ENCODE data around the gene P3H3. TPM values are rescaled to one million over a fixed set of nuclear protein-coding genes. Genes with fewer than 3 reads are reported as not detected.
A peak's percentile ranks its signal among the peaks of the same experiment; 100 is the strongest.

The P3H3 gene
- total RNA-seq, 4 donors from 2014 or later, result 2.6 to 6.6 (median 4.4) TPM

DNA sequence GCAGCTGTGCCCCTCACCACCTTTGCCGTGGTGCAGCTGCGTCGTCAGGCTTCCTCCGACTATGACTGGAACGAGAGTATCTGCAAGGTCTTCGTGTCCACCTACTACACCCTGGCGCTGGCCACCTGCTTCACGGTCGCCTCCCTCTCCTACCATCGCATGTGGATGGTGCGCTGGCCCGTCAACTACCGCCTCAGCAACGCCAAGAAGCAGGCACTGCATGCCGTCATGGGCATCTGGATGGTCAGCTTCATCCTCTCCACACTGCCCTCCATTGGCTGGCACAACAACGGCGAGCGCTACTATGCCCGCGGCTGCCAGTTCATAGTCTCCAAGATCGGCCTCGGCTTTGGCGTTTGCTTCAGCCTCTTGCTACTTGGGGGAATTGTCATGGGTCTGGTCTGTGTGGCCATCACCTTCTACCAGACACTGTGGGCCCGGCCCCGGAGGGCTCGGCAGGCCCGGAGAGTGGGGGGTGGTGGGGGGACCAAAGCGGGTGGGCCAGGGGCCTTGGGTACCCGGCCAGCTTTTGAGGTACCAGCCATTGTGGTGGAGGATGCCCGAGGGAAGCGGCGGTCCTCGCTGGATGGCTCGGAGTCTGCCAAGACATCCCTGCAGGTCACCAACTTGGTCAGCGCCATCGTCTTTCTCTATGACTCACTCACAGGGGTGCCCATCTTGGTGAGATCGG lies 4.0 kb upstream of the P3H3 start:
- no peak for TF ChIP-seq CTCF (IDR thresholded peaks at IDR 0.05)
- intact Hi-C loops (cut with DNase I), result no loop called here
- WGBS, 2 donors, result 73 to 87% methylated on average over 15 to 17 of the region's 37 CpGs
- Histone ChIP-seq H3K27ac (no peak overlapping the region), H3K4me3 (no peak overlapping the region), H3K4me1 (peaks cover 10 to 59% (median 18%) of the 10 kb centered on the region in 3 donors), H3K27me3 (peaks cover 0 to 91% (median 5%) of the 10 kb centered on the region in 4 donors), H3K9me3 (no peaks in the 10 kb centered on the region), H3K36me3 (no peaks in the 10 kb centered on the region)
- no peak for DNase-seq

DNA sequence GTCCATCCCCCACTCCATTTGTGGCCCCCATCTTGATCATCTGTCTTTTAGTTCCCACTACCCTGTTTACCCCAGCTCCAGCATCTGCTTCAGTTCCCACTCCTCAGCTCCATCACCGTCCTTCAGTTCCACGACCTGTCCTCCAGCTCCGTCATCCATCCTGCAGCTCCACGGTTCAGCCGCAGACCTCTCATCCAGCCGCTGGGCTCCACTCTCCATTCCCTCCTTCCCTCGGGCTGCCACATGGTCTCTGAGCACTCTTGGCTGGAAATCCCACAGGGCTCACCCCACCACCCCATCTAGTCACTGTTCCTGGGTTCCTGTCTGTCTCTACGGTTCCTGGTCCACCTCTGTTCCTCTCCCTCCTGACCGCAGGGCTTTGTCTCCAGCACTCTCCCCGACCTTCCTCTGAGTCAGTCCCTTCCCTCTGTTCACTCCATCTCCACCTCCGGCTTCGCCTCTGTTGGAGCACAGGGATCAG lies 3.3 kb upstream of the P3H3 start:
- Histone ChIP-seq H3K4me3 (peak overlapping the region in 1 of 4 donors; percentile 24), H3K36me3 (no peaks in the 10 kb centered on the region), H3K27ac (no peak overlapping the region), H3K4me1 (peaks cover 10 to 66% (median 18%) of the 10 kb centered on the region in 3 donors), H3K27me3 (peaks cover 0 to 98% (median 5%) of the 10 kb centered on the region in 4 donors), H3K9me3 (no peaks in the 10 kb centered on the region)
- intact Hi-C loops (cut with DNase I), result loop anchor here (5.0 kb wide), 1 partner anchor 88 kb away; no protein-coding TSS in a partner anchor
- WGBS, 2 donors, result 35 to 40% methylated on average over 12 of the region's 12 CpGs
- TF ChIP-seq CTCF (IDR thresholded peaks at IDR 0.05), result no peak
- no peak for DNase-seq

DNA sequence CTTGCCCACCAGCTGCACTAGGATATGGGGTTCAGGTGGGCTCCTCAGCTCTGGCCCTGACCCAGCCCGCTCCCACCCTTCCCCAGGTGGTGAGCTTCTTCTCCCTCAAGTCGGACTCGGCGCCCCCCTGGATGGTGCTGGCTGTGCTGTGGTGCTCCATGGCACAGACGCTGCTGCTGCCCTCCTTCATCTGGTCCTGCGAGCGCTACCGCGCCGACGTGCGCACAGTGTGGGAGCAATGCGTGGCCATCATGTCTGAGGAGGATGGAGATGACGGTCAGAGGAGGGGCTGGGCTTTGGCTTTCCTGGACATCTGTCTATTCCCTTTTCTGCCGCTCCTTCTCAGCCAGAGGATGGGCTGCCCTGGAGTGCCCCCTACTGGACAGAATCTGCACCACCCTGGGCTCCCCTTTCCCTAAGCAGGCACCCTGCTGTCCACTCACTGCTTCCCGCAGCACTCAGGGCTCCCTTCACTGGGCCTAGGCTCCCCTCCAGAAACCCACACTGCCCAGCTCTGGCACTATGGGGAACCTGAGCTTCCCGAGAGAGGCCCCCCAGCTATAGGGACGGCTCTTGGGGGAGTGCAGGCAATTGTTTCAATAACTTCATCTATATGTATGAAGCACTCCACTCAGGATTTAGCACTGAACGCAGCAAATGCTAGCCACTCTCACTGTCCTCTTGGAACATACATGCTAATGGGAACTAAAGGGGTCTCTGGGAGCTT lies 2.6 kb upstream of the P3H3 start:
- H3K9me3 ChIP-seq, result no peaks in the 10 kb centered on the region
- WGBS, 2 donors, result 13 to 19% methylated on average over 3 to 6 of the region's 19 CpGs
- peaks cover 0 to 97% (median 5%) of the 10 kb centered on the region in 4 donors for H3K27me3 ChIP-seq
- peak overlapping the region in 1 of 4 donors; percentile 24 for H3K4me3 ChIP-seq
- peaks cover 10 to 69% (median 18%) of the 10 kb centered on the region in 3 donors for H3K4me1 ChIP-seq
- no peak overlapping the region for H3K27ac ChIP-seq
- intact Hi-C loops (cut with DNase I), result loop anchor here (5.0 kb wide), 1 partner anchor 88 kb away; no protein-coding TSS in a partner anchor
- DNase-seq, result no peak
- TF ChIP-seq CTCF (IDR thresholded peaks at IDR 0.05) (peak; percentile 85 to 94 (median 90)), POLR2A (IDR thresholded peaks at IDR 0.05) (no peak)
- peaks cover 0 to 5% (median 0%) of the 10 kb centered on the region in 3 donors for H3K36me3 ChIP-seq

- 65 to 67% methylated on average over 15 to 17 of the region's 17 CpGs for WGBS, 2 donors
- peaks cover 0 to 91% (median 5%) of the 10 kb centered on the region in 4 donors for H3K27me3 ChIP-seq
- TF ChIP-seq POLR2A (IDR thresholded peaks at IDR 0.05) (no peak), CTCF (IDR thresholded peaks at IDR 0.05) (no peak)
- intact Hi-C loops (cut with DNase I), result loop anchor here (5.0 kb wide), 1 partner anchor 89 kb away; no protein-coding TSS in a partner anchor
- peaks cover 0 to 12% (median 0%) of the 10 kb centered on the region in 3 donors for H3K36me3 ChIP-seq
- H3K4me1 ChIP-seq, result peaks cover 7 to 64% (median 18%) of the 10 kb centered on the region in 3 donors
- H3K9me3 ChIP-seq, result no peaks in the 10 kb centered on the region
- H3K4me3 ChIP-seq, result no peak overlapping the region
- no peak overlapping the region for H3K27ac ChIP-seq
- DNase-seq, result no peak
Measured at GRCh38 chr12:6826125-6826733, 2.0 kb upstream of the P3H3 start.

Measured in esophagus squamous epithelium (tissue), 5 donors.